HEK293 (cell line): ENCODE data around the gene RALA.

Source experiments
- CTCF ChIP-seq: fragments of 450-650 bp; formaldehyde crosslinking; IDR thresholded peaks from 2 replicates; pipeline ENCODE4 v1.5.1; 2016; ENCODE audit warnings: missing biosample characterization, missing genetic modification characterization
- KLF8 ChIP-seq: fragments of 450-650 bp; formaldehyde crosslinking; IDR thresholded peaks from 2 replicates; pipeline ENCODE4 v1.5.1; 2016; ENCODE audit warnings: missing biosample characterization, missing genetic modification characterization
- SP3 ChIP-seq: fragments of 450-650 bp; formaldehyde crosslinking; IDR thresholded peaks from 2 replicates; pipeline ENCODE4 v1.5.1; 2016; ENCODE audit warnings: missing biosample characterization, missing genetic modification characterization
- YY1 ChIP-seq: fragments of 450-650 bp; formaldehyde crosslinking; IDR thresholded peaks from 2 replicates; pipeline ENCODE4 v1.5.1; 2018; ENCODE audit warnings: missing biosample characterization, missing genetic modification characterization
- ZNF112 ChIP-seq: fragments of 450-650 bp; formaldehyde crosslinking; IDR thresholded peaks from 2 replicates; pipeline ENCODE4 v1.5.0; 2017; ENCODE audit warnings: missing biosample characterization, missing genetic modification characterization
- ZNF140 ChIP-seq: fragments of 450-650 bp; formaldehyde crosslinking; IDR thresholded peaks from 2 replicates; pipeline ENCODE4 v1.5.1; 2016; ENCODE audit warnings: missing biosample characterization, missing genetic modification characterization
- ZNF19 ChIP-seq: fragments of 450-650 bp; formaldehyde crosslinking; IDR thresholded peaks from 2 replicates; pipeline ENCODE4; 2016; ENCODE audit warnings: missing biosample characterization, missing genetic modification characterization, low read depth
- ZNF23 ChIP-seq: fragments of 450-650 bp; formaldehyde crosslinking; IDR thresholded peaks from 2 replicates; pipeline ENCODE4 v1.5.1; 2016; ENCODE audit warnings: missing biosample characterization, missing genetic modification characterization, borderline replicate concordance
- ZNF654 ChIP-seq: fragments of 450-650 bp; formaldehyde crosslinking; IDR thresholded peaks from 2 replicates; pipeline ENCODE4 v1.5.1; 2016; ENCODE audit warnings: low read depth, missing biosample characterization, missing genetic modification characterization
- ZNF830 ChIP-seq: fragments of 450-650 bp; IDR thresholded peaks from 2 replicates; pipeline ENCODE4 v1.5.0; 2018; ENCODE audit warnings: missing biosample characterization, missing genetic modification characterization, low read depth, mild to moderate bottlenecking, moderate library complexity

- TF ChIP-seq ZNF112 (tag by site-specific recombination) (no peak), ZNF140 (tag by site-specific recombination) (no peak), ZNF830 (no peak), YY1 (no peak), SP3 (tag by site-specific recombination) (no peak), KLF8 (tag by site-specific recombination) (no peak), ZNF654 (tag by site-specific recombination) (no peak), ZNF23 (tag by site-specific recombination) (no peak), CTCF (tag by site-specific recombination) (no peak), ZNF19 (tag by site-specific recombination) (no peak)
Measured at GRCh38 chr7:39676346-39676745, 53.0 kb downstream of the RALA start.
